HG02763 (cell line): ENCODE data around the gene RUNX1.
"Not testable (repeated sequence)": the region's sequence is repeated elsewhere in the genome, so short reads cannot be mapped to it uniquely, and the experiment has no call there.

Source experiments
- ATAC-seq: cut with Tn5 transposase; IDR thresholded peaks from one replicate; pipeline ENCODE4 v1.9.1; 2021; ENCODE audit warnings: mild to moderate bottlenecking, moderate library complexity; ENCODE audit not compliant: unreplicated experiment

RUNX1 gene

GRCh38 chr21:34994766-34995631 lies 54.1 kb downstream of the RUNX1 start:
- ATAC-seq, result no peak

GRCh38 chr21:34993521-34993921 lies 55.6 kb downstream of the RUNX1 start:
- not testable (repeated sequence) for ATAC-seq

GRCh38 chr21:34992736-34993398 lies 56.2 kb downstream of the RUNX1 start:
- ATAC-seq, result no peak

- no peak for ATAC-seq
These were observed 56.9 kb downstream of the RUNX1 start for GRCh38 chr21:34992180-34992579.

GRCh38 chr21:34991366-34991957 lies 57.6 kb downstream of the RUNX1 start:
- no peak for ATAC-seq

- no peak for ATAC-seq
These were observed 58.3 kb downstream of the RUNX1 start for GRCh38 chr21:34990842-34991241.

GRCh38 chr21:34989337-34990151 lies 59.6 kb downstream of the RUNX1 start:
- ATAC-seq, result no peak

- no peak for ATAC-seq
These were observed 60.5 kb downstream of the RUNX1 start for GRCh38 chr21:34988625-34989024.

GRCh38 chr21:34988139-34988538 lies 61.0 kb downstream of the RUNX1 start:
- ATAC-seq, result no peak

- no peak for ATAC-seq
These were observed 61.5 kb downstream of the RUNX1 start for GRCh38 chr21:34987501-34988072.

- ATAC-seq, result peak; percentile 49
These were observed 62.3 kb downstream of the RUNX1 start for GRCh38 chr21:34986561-34987500.

- ATAC-seq, result no peak
These were observed 64.6 kb downstream of the RUNX1 start for GRCh38 chr21:34984356-34985058.

GRCh38 chr21:34983680-34984086 lies 65.4 kb downstream of the RUNX1 start:
- ATAC-seq, result no peak

GRCh38 chr21:34981791-34982190 lies 67.3 kb downstream of the RUNX1 start:
- ATAC-seq, result no peak

GRCh38 chr21:34980423-34981115 lies 68.5 kb downstream of the RUNX1 start:
- no peak for ATAC-seq

GRCh38 chr21:34979383-34979782 lies 69.7 kb downstream of the RUNX1 start:
- ATAC-seq, result no peak

- ATAC-seq, result no peak
These were observed 71.8 kb downstream of the RUNX1 start for GRCh38 chr21:34977333-34977732.
